Tibial artery (tissue), 4 donors: ENCODE measurements around the gene UNC13B.
A peak's percentile ranks its signal among the peaks of the same experiment; 100 is the strongest.

Experiments
- DNase-seq, 2 donors: peaks; one replicate each; pipeline ENCODE4 v3.0.0-alpha.2; 2019
- H3K27ac ChIP-seq, 2 donors: fragments of 200-600 bp; sonication (generic) in 1 of 2; 1 replicate in 1 of 2; 2 replicates in 1 of 2; pipeline ENCODE4 v1.5.1; 2018 to 2019; ENCODE audit warnings: mild to moderate bottlenecking in 1 of 2
- H3K27me3 ChIP-seq, 2 donors: fragments of 200-600 bp; sonication (generic) in 1 of 2; one replicate each; pipeline versions ENCODE4 v1.5.1 to v1.6.0; 2016 to 2019
- H3K36me3 ChIP-seq, 3 donors: fragments of 200-600 bp; sonication (generic) in 2 of 3; one replicate each; pipeline ENCODE4 v1.5.1; 2016 to 2019; ENCODE audit warnings: mild to moderate bottlenecking in 2 of 3
- H3K4me1 ChIP-seq, 4 donors: fragments of 200-600 bp; sonication (generic) in 2 of 4; 1 replicate in 3 of 4; 2 replicates in 1 of 4; pipeline ENCODE4 v1.5.1; 2016 to 2019
- H3K4me3 ChIP-seq, 2 donors: fragments of 200-600 bp; sonication (generic) in 1 of 2; 1 replicate in 1 of 2; 2 replicates in 1 of 2; pipeline ENCODE4 v1.5.1; 2018 to 2019; ENCODE audit warnings: mild to moderate bottlenecking in 2 of 2
- H3K9me3 ChIP-seq, 3 donors: fragments of 200-600 bp; sonication (generic) in 1 of 3; one replicate each; pipeline ENCODE4 v1.5.1; 2016 to 2019
- CTCF ChIP-seq, 2 experiments: fragments of 200-600 bp in 1 of 2; fragments of 450-650 bp in 1 of 2; IDR thresholded peaks; one replicate each; pipeline ENCODE4 v1.5.1; 2017 to 2019; ENCODE audit warnings: antibody characterized with exemption in 2 of 2, mild to moderate bottlenecking in 1 of 2, moderate library complexity in 1 of 2
- intact Hi-C: fragments of 100-400 bp; cut with DNase I; formaldehyde crosslinking; loops from one replicate; pipeline ENCODE4 v1.15.0; 2023; ENCODE audit warnings: low total_unique reads

UNC13B gene

GRCh38 chr9:35349287-35349990, 187.6 kb downstream of the UNC13B start:
- peaks cover 0 to 10% (median 0%) of the 10 kb centered on the region in 3 donors for H3K36me3 ChIP-seq
- H3K27ac ChIP-seq, result no peak overlapping the region
- no peaks in the 10 kb centered on the region for H3K27me3 ChIP-seq
- peaks cover 0 to 24% (median 10%) of the 10 kb centered on the region in 4 donors for H3K4me1 ChIP-seq
- H3K4me3 ChIP-seq, result no peak overlapping the region
- DNase-seq, result no peak
- intact Hi-C loops, result no loop called here
- no peaks in the 10 kb centered on the region for H3K9me3 ChIP-seq
- no peak for TF ChIP-seq CTCF (IDR thresholded peaks at IDR 0.05)

GRCh38 chr9:35350212-35350611, 188.4 kb downstream of the UNC13B start:
- Histone ChIP-seq H3K4me1 (peaks cover 0 to 24% (median 10%) of the 10 kb centered on the region in 4 donors), H3K27me3 (no peaks in the 10 kb centered on the region), H3K36me3 (peaks cover 0 to 10% (median 0%) of the 10 kb centered on the region in 3 donors), H3K4me3 (no peak overlapping the region), H3K27ac (peak overlapping the region in 1 of 2 donors; percentile 23), H3K9me3 (no peaks in the 10 kb centered on the region)
- no peak for DNase-seq
- TF ChIP-seq CTCF (IDR thresholded peaks at IDR 0.05), result no peak
- intact Hi-C loops, result no loop called here

- DNase-seq, result no peak
- peaks cover 0 to 10% (median 0%) of the 10 kb centered on the region in 3 donors for H3K36me3 ChIP-seq
Measured at GRCh38 chr9:35350827-35351549, 189.2 kb downstream of the UNC13B start.

GRCh38 chr9:35353731-35354365, 192.0 kb downstream of the UNC13B start:
- intact Hi-C loops, result no loop called here
- DNase-seq, result no peak

More at GRCh38 chr9:35350827-35351549, 189.2 kb downstream of the UNC13B start:
- no peaks in the 10 kb centered on the region for H3K9me3 ChIP-seq
- intact Hi-C loops, result no loop called here
- peaks cover 0 to 24% (median 10%) of the 10 kb centered on the region in 4 donors for H3K4me1 ChIP-seq
- no peak overlapping the region for H3K4me3 ChIP-seq
- H3K27ac ChIP-seq, result peak overlapping the region; percentile 21 to 23
- H3K27me3 ChIP-seq, result no peaks in the 10 kb centered on the region
- no peak for TF ChIP-seq CTCF (IDR thresholded peaks at IDR 0.05)

More at GRCh38 chr9:35353731-35354365, 192.0 kb downstream of the UNC13B start:
- Histone ChIP-seq H3K4me1 (peaks cover 0 to 24% (median 10%) of the 10 kb centered on the region in 4 donors), H3K27me3 (no peaks in the 10 kb centered on the region), H3K27ac (no peak overlapping the region), H3K36me3 (peaks cover 0 to 10% (median 0%) of the 10 kb centered on the region in 3 donors), H3K9me3 (no peaks in the 10 kb centered on the region), H3K4me3 (no peak overlapping the region)
- TF ChIP-seq CTCF (IDR thresholded peaks at IDR 0.05), result no peak
